ENCODE data around the gene AKAP17A.
"Not testable (repeated sequence)": the region's sequence is repeated elsewhere in the genome, so short reads cannot be mapped to it uniquely, and the experiment has no call there.

AKAP17A gene, protein sequence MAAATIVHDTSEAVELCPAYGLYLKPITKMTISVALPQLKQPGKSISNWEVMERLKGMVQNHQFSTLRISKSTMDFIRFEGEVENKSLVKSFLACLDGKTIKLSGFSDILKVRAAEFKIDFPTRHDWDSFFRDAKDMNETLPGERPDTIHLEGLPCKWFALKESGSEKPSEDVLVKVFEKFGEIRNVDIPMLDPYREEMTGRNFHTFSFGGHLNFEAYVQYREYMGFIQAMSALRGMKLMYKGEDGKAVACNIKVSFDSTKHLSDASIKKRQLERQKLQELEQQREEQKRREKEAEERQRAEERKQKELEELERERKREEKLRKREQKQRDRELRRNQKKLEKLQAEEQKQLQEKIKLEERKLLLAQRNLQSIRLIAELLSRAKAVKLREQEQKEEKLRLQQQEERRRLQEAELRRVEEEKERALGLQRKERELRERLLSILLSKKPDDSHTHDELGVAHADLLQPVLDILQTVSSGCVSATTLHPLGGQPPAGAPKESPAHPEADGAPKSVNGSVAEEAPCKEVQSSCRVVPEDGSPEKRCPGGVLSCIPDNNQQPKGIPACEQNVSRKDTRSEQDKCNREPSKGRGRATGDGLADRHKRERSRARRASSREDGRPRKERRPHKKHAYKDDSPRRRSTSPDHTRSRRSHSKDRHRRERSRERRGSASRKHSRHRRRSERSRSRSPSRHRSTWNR

DNA sequence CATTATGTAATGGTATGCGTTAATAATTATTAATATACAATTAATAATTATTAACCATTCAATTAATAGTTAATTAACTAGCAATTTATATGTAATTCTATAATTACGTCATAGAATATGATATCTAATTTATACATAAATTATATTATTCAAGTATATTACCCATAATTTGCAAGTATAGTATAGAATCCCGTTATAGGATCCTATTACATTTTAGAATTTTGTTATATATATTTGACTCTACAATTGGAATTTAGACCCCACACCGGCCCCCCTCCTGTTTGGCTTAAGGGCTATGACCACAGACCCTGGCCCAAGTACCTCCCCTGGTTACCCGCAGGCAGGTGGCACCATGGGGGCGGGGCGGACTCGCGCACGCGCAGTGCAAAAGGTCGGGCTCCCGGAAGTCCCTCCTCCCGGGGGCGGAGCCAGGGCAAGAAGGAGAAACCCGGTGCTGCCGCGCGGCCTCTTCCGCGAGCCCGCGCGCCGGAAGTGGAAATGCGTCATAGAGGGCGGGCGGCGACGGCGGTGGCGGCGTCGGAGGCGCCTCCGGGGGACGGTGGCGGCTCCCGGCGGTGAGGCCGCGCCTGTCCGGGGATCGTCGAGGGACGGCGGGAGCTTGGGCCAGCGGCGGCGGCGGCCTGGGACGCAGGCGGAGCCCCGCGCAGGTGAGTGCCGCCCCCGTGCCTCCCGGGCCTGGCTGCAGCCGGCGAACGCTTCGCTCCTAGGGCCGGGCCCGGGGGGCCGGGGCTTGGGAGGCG, at the start of gene AKAP17A:
Gene AKAP17A, plus strand, starts transcription at position 503 of the 761 bp plus-strand sequence. CDS start 1,859 bp downstream, outside the sequence.
- DNase-seq: peak; percentile 86

GRCh38 chrX:1542994-1543725, 48.2 kb upstream of the AKAP17A start:
- no peak for DNase-seq

- DNase-seq: no peak
Measured at GRCh38 chrX:1545776-1546408, 45.5 kb upstream of the AKAP17A start.

GRCh38 chrX:1546691-1547251, 44.6 kb upstream of the AKAP17A start:
- peak; percentile 24 for DNase-seq

- no peak for DNase-seq
Measured at GRCh38 chrX:1551959-1552546, 39.4 kb upstream of the AKAP17A start.

DNA sequence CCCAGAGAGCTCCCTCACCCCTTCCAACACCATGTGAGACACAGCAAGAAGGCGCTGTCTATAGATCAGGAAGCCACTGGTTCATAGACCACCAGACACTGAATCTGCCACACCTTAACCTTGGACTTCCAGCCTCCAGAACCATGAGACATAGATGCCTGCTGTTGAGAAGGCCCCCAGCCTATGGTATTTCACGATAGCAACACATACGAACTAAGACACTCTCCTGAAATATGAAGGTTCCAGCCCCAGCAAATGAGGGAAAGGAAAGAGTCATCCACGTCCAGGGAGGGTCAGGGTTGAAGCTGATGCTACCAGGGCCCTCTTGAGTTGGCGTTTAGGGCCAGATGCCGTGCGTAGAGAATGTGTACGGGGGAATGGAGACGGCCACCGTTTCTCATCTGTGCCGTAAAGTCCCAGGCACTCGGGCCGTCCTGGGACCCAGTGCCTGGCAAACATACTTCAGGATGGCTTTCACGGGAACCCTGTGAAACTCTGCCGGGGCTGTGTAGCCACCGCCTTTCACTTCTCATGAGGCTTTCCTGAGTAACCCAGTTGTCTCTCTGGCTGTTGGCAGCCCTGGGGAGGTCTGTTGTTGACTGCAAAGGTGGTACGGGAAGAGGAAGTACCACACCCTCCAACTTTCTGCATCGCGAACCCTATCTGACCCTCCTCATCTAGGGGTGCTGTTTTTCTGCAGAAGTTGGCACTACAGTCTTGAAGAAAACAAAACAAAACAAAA, 36.8 kb upstream of the AKAP17A start:
- no peak for DNase-seq

DNA sequence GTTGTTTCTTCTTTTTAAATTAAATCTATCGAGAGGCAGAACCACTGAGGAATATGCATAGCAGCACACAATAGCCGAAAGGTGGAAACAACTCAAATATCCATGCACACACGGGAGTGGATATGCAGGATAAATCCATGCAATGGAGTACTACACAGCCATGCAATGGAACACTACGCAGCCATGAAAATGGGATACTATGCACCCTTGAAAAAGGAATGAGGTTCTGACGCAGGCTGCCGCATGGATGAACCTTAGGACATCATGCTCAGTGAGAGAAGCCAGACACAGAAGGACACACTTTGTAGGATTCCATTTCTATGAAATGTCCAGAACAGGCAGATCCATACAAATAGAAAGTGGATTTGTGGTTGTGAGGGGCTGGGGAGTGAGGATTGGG, 36.0 kb upstream of the AKAP17A start:
- DNase-seq: no peak

DNA sequence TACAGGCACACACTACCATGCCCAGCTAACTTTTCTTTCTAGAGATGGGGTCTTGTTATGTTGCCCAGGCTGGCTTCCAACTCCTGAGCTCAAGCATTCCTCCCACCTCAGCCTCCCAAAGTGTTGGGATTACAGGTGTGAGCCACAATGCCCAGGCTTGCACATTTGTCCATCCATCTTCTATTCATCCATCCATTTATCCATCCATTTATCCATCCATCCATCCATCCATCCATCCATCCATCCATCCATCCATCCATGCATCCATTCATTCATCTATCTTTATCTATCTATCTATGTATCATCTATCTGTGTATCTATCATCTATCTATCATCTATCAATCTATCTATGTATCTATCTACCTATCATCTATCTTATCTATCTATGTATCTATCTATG, 34.0 kb upstream of the AKAP17A start:
- DNase-seq: not testable (repeated sequence)

- DNase-seq: no peak
Measured at GRCh38 chrX:1558761-1559468, 32.5 kb upstream of the AKAP17A start.

- DNase-seq: no peak
Measured at GRCh38 chrX:1561164-1561563, 30.2 kb upstream of the AKAP17A start.

- DNase-seq: not testable (repeated sequence)
Measured at GRCh38 chrX:1564077-1564476, 27.3 kb upstream of the AKAP17A start.

DNA sequence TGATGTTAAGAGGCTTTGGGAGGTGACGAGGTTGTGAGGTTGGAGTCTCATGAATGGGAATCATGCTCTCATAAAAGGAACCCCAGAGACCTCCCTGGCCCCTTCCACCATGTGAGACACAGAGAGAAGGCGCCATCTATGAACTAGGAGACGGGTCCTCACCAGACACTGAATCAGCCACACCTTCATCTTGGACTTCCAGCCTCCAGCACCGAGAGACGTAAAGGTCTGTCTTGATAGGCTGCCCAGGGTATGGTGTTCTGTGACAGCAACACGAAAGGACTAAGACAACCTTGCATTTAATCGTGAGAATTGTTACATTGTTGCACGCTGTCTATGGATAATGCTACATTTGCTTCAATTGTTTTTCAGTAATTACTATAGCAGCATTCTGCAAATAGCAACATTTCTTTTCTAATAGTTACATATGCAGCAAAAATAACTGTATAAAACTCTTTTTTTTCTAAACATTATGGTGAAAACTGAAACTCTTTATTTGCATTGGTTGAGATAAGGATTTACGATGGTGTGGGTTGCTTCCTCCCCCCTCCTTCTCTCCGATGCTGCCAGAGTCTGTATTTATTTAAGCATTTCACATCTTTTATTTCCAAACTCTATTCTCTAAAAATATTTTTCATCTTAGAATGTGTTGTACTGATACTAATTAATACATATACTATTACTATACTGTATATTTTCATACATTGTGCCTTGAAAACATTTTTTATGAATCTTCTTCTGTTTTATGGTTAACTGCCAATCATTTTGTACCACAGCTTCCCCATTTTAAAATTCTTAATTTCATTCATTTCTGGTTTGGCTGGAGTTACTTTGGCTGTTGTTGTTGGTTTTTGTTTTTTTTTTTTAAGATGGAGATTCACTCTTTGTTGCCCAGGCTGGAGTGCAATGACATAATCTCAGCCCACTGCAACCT, 26.4 kb upstream of the AKAP17A start:
- DNase-seq: peak; percentile 74

- DNase-seq: not testable (repeated sequence)
Measured at GRCh38 chrX:1574181-1574580, 17.2 kb upstream of the AKAP17A start.

DNA sequence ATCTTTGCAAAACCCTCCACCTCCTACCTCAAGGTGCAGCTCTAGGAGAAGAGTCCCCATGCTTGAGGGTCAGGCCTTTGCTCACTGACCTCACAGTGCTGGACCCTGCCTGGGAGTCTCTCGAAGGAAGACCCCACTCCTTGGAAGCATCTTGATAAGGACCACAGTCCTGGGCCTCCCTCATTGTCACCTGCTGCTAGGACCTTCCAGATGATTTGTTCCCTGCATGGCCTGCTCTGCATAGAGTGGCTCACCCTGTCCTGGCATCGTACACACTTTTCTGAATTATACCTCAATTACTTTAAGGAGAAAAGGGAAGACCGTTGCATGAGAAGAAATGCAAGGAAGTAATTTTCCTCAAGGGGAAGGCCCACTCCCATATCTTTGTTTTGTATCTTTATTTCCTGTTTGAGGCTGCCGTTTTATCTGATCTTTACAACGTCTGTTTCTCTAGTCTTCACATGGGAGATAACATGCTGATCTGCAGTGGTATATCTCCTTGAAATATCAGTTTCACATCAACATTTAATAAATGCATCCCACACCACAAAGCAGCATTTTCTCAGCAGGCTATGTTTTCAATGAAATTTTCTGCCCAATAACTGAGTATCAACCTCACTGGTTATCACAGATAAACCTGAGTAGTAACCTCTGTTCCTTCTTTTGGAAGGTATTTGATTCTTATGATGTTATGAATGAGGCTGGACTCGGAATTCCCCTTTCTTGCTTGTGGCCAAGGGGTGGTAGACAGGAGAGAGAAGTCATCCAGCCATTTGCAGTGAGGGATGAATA, 15.0 kb upstream of the AKAP17A start:
- DNase-seq: peak; percentile 65

- no peak for DNase-seq
Measured at GRCh38 chrX:1577845-1578244, 13.6 kb upstream of the AKAP17A start.

- no peak for DNase-seq
Measured at GRCh38 chrX:1578511-1579173, 12.8 kb upstream of the AKAP17A start.

GRCh38 chrX:1581132-1581531, 10.3 kb upstream of the AKAP17A start:
- DNase-seq: peak; percentile 59

All from GF-D8 (cell line).